ENCODE data around the gene PPIL3. TPM values are rescaled to one million over a fixed set of nuclear protein-coding genes. Genes with fewer than 3 reads are reported as not detected.
A peak's percentile ranks its signal among the peaks of the same experiment; 100 is the strongest.

The PPIL3 gene
- total RNA-seq, 3 donors from 2014 or later (not counting 1 experiment from before 2014, with no cell fraction given): 30.0 to 39.9 (median 33.3) TPM

- intact Hi-C loops (cut with micrococcal nuclease): no loop called here
- Mint-ChIP-seq H3K36me3 (peaks cover 6% of the 10 kb centered on the region), H3K9me3 (no peaks in the 10 kb centered on the region), H3K27ac (no peak overlapping the region), H3K4me3 (no peak overlapping the region), H3K27me3 (ENCODE audit: low read depth in 2 of 2) (no peaks in the 10 kb centered on the region), H3K4me1 (peaks cover 5 to 10% of the 10 kb centered on the region in 2 donors)
- no peaks in the 10 kb centered on the region for H3K9me3 ChIP-seq (ENCODE audit: control insufficient read depth, insufficient read depth, low read length)
- TF ChIP-seq CTCF (IDR thresholded peaks at IDR 0.05): no peak
- no peak overlapping the region for H3K27ac ChIP-seq (ENCODE audit: low read length)
- no peak overlapping the region for H3K4me3 ChIP-seq (ENCODE audit: low read length)
- no peaks in the 10 kb centered on the region for H3K4me1 ChIP-seq (ENCODE audit: control insufficient read depth, insufficient read depth, low read length)
- DNase-seq: no peak
- H3K36me3 ChIP-seq (ENCODE audit: control insufficient read depth, insufficient read depth, low read length): peaks cover 6% of the 10 kb centered on the region
- H3K27me3 ChIP-seq (ENCODE audit: control insufficient read depth, insufficient read depth, low read length): no peaks in the 10 kb centered on the region
- 88% methylated on average over 10 of the region's 10 CpGs for WGBS (ENCODE audit: insufficient coverage)
- no peak for ATAC-seq
Observed at GRCh38 chr2:200845669-200846325, 43.1 kb downstream of the PPIL3 start.

DNA sequence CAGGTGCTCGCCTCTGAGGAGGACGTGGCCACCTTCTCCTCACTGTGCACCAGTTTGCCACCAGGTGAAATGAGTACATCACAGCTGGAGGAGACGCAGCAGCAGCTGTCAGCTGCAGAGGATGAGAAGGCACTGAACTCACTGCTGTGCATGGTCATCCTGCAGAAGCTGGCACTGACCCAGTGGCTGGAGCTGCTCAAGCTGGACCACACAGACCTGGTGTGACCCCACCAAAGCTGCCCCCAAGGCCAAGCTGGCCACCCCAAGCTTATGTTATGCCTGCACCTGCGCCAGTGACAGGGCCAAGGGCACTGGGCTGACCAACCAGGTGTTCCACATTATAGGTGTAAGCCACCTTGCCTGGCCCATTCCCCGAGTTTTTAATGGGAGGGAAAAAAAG is 43.7 kb downstream of the PPIL3 start:
- Mint-ChIP-seq H3K4me3 (no peak overlapping the region), H3K27ac (no peak overlapping the region)
- peak in 1 of 3 donors; percentile 36 for ATAC-seq

DNA sequence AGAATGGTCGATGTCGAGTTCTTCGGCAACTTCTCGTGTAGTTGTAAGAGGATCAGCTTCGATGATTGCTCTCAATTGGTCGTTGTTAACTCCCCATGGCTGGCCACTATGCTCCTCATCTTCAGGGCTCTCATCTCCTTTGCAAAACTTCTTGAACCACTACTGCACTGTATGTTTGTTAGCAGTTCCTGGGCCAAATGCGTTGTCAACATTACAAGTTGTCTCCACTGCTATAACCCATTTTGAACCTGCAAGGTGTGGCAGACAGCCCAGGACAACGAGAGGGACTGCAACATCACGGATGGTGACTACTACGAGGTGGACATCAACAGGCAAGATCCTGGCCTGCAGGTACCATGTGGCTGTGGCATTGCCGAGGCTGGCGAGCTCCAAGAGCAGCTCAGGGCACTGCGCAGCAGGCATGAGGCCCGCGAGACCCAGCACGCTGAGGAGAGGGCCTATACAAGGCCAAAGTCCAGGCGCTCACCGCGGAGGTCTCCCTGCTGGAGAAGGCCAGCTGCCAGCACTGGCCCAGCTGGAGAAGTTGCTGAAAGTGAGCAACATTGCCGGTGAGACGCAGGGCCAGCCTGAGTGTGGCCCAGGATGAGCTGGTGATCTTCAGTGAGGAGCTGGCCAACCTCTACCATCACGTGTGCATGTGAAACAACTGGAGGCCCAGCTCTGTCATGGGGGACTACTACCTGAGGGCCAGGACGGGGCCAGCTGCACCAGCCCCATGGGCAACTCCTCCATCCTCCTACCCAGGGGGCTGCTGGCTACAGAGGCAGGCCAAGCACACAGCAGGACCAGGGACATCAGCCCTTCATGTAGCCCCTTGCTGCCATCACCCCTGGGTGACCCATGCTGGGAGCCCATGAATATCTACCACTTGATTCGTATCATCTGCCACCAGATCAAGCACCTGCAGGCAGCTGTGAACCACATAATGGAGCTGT is 44.6 kb downstream of the PPIL3 start:
- Mint-ChIP-seq H3K27me3 (ENCODE audit: low read depth in 2 of 2) (no peaks in the 10 kb centered on the region), H3K4me1 (peaks cover 0 to 4% of the 10 kb centered on the region in 2 donors), H3K4me3 (no peak overlapping the region), H3K36me3 (no peaks in the 10 kb centered on the region), H3K27ac (no peak overlapping the region), H3K9me3 (no peaks in the 10 kb centered on the region)
- Histone ChIP-seq H3K4me3 (ENCODE audit: low read length) (no peak overlapping the region), H3K27me3 (ENCODE audit: control insufficient read depth, insufficient read depth, low read length) (no peaks in the 10 kb centered on the region), H3K36me3 (ENCODE audit: control insufficient read depth, insufficient read depth, low read length) (no peaks in the 10 kb centered on the region), H3K27ac (ENCODE audit: low read length) (no peak overlapping the region), H3K4me1 (ENCODE audit: control insufficient read depth, insufficient read depth, low read length) (no peaks in the 10 kb centered on the region), H3K9me3 (ENCODE audit: control insufficient read depth, insufficient read depth, low read length) (no peaks in the 10 kb centered on the region)
- 91% methylated on average over 24 of the region's 24 CpGs for WGBS (ENCODE audit: insufficient coverage)
- no peak for ATAC-seq
- intact Hi-C loops (cut with micrococcal nuclease): no loop called here
- no peak for DNase-seq
- TF ChIP-seq CTCF (IDR thresholded peaks at IDR 0.05): no peak

More for the DNA sequence above, 43.7 kb downstream of the PPIL3 start:
- H3K27me3 ChIP-seq (ENCODE audit: control insufficient read depth, insufficient read depth, low read length): no peaks in the 10 kb centered on the region
- H3K4me3 ChIP-seq (ENCODE audit: low read length): no peak overlapping the region
- Mint-ChIP-seq H3K27me3 (ENCODE audit: low read depth in 2 of 2) (no peaks in the 10 kb centered on the region), H3K36me3 (no peaks in the 10 kb centered on the region), H3K4me1 (peaks cover under 1 to 5% of the 10 kb centered on the region in 2 donors), H3K9me3 (no peaks in the 10 kb centered on the region)
- H3K36me3 ChIP-seq (ENCODE audit: control insufficient read depth, insufficient read depth, low read length): peaks cover under 1% of the 10 kb centered on the region
- DNase-seq: no peak
- H3K27ac ChIP-seq (ENCODE audit: low read length): no peak overlapping the region
- intact Hi-C loops (cut with micrococcal nuclease): no loop called here
- H3K4me1 ChIP-seq (ENCODE audit: control insufficient read depth, insufficient read depth, low read length): no peaks in the 10 kb centered on the region
- H3K9me3 ChIP-seq (ENCODE audit: control insufficient read depth, insufficient read depth, low read length): no peaks in the 10 kb centered on the region
- WGBS (ENCODE audit: insufficient coverage): 94% methylated on average over 5 of the region's 5 CpGs
- no peak for TF ChIP-seq CTCF (IDR thresholded peaks at IDR 0.05)
